Aorta (tissue), 5 donors: ENCODE measurements around the gene TECPR1. TPM values are rescaled to one million over a fixed set of nuclear protein-coding genes. Genes with fewer than 3 reads are reported as not detected.
A peak's percentile ranks its signal among the peaks of the same experiment; 100 is the strongest.

Source experiments
- ATAC-seq: fragments of 200-7000 bp; cut with Tn5 transposase; one replicate; pipeline ENCODE4 v1.9.1; 2022; ENCODE audit warnings: moderate library complexity; ENCODE audit not compliant: low FRiP score
- DNase-seq, 2 donors: peaks; one replicate each; pipeline ENCODE4 v3.0.0-alpha.2; 2020
- H3K27ac ChIP-seq, 2 donors: one replicate each; pipeline ENCODE4 v1.5.1; 2013; ENCODE audit warnings: low read length in 2 of 2, mild to moderate bottlenecking in 2 of 2, moderate library complexity in 2 of 2, control low read depth in 1 of 2, inconsistent platforms in 1 of 2, low read depth in 1 of 2
- H3K27me3 ChIP-seq, 2 donors: one replicate each; pipeline ENCODE4 v1.6.1; 2013; ENCODE audit warnings: control low read depth in 1 of 2, low read length in 1 of 2, mild to moderate bottlenecking in 1 of 2, moderate library complexity in 1 of 2; ENCODE audit not compliant: insufficient read depth in 2 of 2, control insufficient read depth in 1 of 2
- H3K36me3 ChIP-seq, 2 donors: one replicate each; pipeline ENCODE4 v1.6.1; 2013; ENCODE audit warnings: control low read depth in 1 of 2, low read length in 1 of 2, mild to moderate bottlenecking in 1 of 2; ENCODE audit not compliant: insufficient read depth in 2 of 2, control insufficient read depth in 1 of 2
- H3K4me1 ChIP-seq, 2 donors: one replicate each; pipeline ENCODE4 v1.6.1; 2013; ENCODE audit warnings: low read length in 2 of 2, control low read depth in 1 of 2, mild to moderate bottlenecking in 1 of 2, moderate library complexity in 1 of 2; ENCODE audit not compliant: insufficient read depth in 2 of 2, control insufficient read depth in 1 of 2
- H3K4me3 ChIP-seq, 2 donors: one replicate each; pipeline ENCODE4 v1.5.1; 2013; ENCODE audit warnings: low read length in 2 of 2, control low read depth in 1 of 2, mild to moderate bottlenecking in 1 of 2
- H3K9me3 ChIP-seq: one replicate; pipeline ENCODE4 v1.6.1; 2013; ENCODE audit warnings: mild to moderate bottlenecking, low read length; ENCODE audit not compliant: control insufficient read depth
- WGBS, 2 donors: extraction: QIAGEN DNeasy Blood & Tissue Kit; methylation state at CpG; one replicate each; pipeline ENCODE4 v1.1.7; 2013; 5-methylcytosine and 5-hydroxymethylcytosine counted together
- intact Hi-C, 2 donors: fragments of 100-400 bp; cut with DNase I; formaldehyde crosslinking; loops; one replicate each; pipeline versions ENCODE4 v1.14.2 to v1.15.0; 2022
- polyA plus RNA-seq, 2 donors: library from polyadenylated mRNA; stranded (reverse); fragments of 200-250 nt; gene quantifications; one replicate each; pipeline ENCODE4 v1.2.3, GENCODE V29; 2013
- total RNA-seq, 2 donors: library from RNA; stranded (reverse); fragmentation: NEBNext Ultra II Directional; extraction: Animal tissue kit (Norgen Biotek cat#: 25700); gene quantifications; one replicate each; pipeline ENCODE4 v1.2.1, GENCODE V29; 2021
- donor health status: healthy with polysubstance abuse.
- donor health status: Bipolar disorder and iron deficiency.
- donor health status: DM: no; HTN: no; CAD: no.
- donor health status: DM: no; HTN: no; CAD: no.
- donor health status: DM: yes; HTN: yes; CAD: no.

The TECPR1 gene
- total and polyA plus RNA-seq, 4 donors = 16.0 to 48.0 (median 29.3) TPM

- ATAC-seq (no peak), DNase-seq (no peak)
- no peaks in the 10 kb centered on the region for H3K27me3 ChIP-seq
- no peak overlapping the region for H3K4me3 ChIP-seq
- H3K36me3 ChIP-seq = no peaks in the 10 kb centered on the region
- intact Hi-C loops = no loop called here
- no peak overlapping the region for H3K27ac ChIP-seq
- WGBS, 2 donors = 92 to 96% methylated on average over 25 of the region's 25 CpGs
- no peaks in the 10 kb centered on the region for H3K9me3 ChIP-seq
- no peaks in the 10 kb centered on the region for H3K4me1 ChIP-seq
Measured at GRCh38 chr7:98236355-98237185, 15.5 kb downstream of the TECPR1 start.

GRCh38 chr7:98235901-98236300 is 16.1 kb downstream of the TECPR1 start:
- Histone ChIP-seq H3K4me1 (no peaks in the 10 kb centered on the region), H3K27me3 (no peaks in the 10 kb centered on the region), H3K36me3 (no peaks in the 10 kb centered on the region), H3K4me3 (no peak overlapping the region), H3K9me3 (no peaks in the 10 kb centered on the region), H3K27ac (no peak overlapping the region)
- ATAC-seq = no peak
- DNase-seq = no peak
- intact Hi-C loops = no loop called here
- WGBS, 2 donors = 94% methylated on average over 11 of the region's 11 CpGs

- no peak overlapping the region for H3K27ac ChIP-seq
- H3K27me3 ChIP-seq = no peaks in the 10 kb centered on the region
- no peaks in the 10 kb centered on the region for H3K36me3 ChIP-seq
- DNase-seq = no peak
- H3K4me1 ChIP-seq = no peaks in the 10 kb centered on the region
- 92 to 93% methylated on average over 10 of the region's 10 CpGs for WGBS, 2 donors
- no peaks in the 10 kb centered on the region for H3K9me3 ChIP-seq
- intact Hi-C loops = no loop called here
- ATAC-seq = no peak
- no peak overlapping the region for H3K4me3 ChIP-seq
Measured at GRCh38 chr7:98234429-98235147, 17.4 kb downstream of the TECPR1 start.

- no peaks in the 10 kb centered on the region for H3K27me3 ChIP-seq
- no peaks in the 10 kb centered on the region for H3K36me3 ChIP-seq
- H3K4me1 ChIP-seq = no peaks in the 10 kb centered on the region
- DNase-seq (no peak), ATAC-seq (peak; percentile 15)
- H3K4me3 ChIP-seq = no peak overlapping the region
- WGBS, 2 donors = 90% methylated on average over 29 to 32 of the region's 32 CpGs
- intact Hi-C loops = no loop called here
- H3K9me3 ChIP-seq = no peaks in the 10 kb centered on the region
- no peak overlapping the region for H3K27ac ChIP-seq
Measured at GRCh38 chr7:98233219-98234070, 18.6 kb downstream of the TECPR1 start.

- DNase-seq = no peak
- ATAC-seq = no peak
- 88 to 91% methylated on average over 16 of the region's 16 CpGs for WGBS, 2 donors
- Histone ChIP-seq H3K27me3 (no peaks in the 10 kb centered on the region), H3K27ac (no peak overlapping the region), H3K4me1 (no peaks in the 10 kb centered on the region), H3K36me3 (no peaks in the 10 kb centered on the region), H3K4me3 (no peak overlapping the region), H3K9me3 (no peaks in the 10 kb centered on the region)
- intact Hi-C loops = no loop called here
Measured at GRCh38 chr7:98232799-98233198, 19.2 kb downstream of the TECPR1 start.

- Histone ChIP-seq H3K9me3 (no peaks in the 10 kb centered on the region), H3K4me3 (no peak overlapping the region), H3K27ac (no peak overlapping the region), H3K36me3 (no peaks in the 10 kb centered on the region), H3K4me1 (no peaks in the 10 kb centered on the region), H3K27me3 (no peaks in the 10 kb centered on the region)
- intact Hi-C loops = no loop called here
- ATAC-seq (no peak), DNase-seq (no peak)
- 92 to 96% methylated on average over 8 of the region's 8 CpGs for WGBS, 2 donors
Measured at GRCh38 chr7:98232263-98232585, 19.8 kb downstream of the TECPR1 start.

- DNase-seq (no peak), ATAC-seq (no peak)
- Histone ChIP-seq H3K4me3 (no peak overlapping the region), H3K9me3 (no peaks in the 10 kb centered on the region), H3K27ac (no peak overlapping the region), H3K36me3 (no peaks in the 10 kb centered on the region), H3K4me1 (no peaks in the 10 kb centered on the region), H3K27me3 (no peaks in the 10 kb centered on the region)
- WGBS, 2 donors = 90 to 93% methylated on average over 24 to 25 of the region's 25 CpGs
- intact Hi-C loops = no loop called here
Measured at GRCh38 chr7:98231493-98232262, 20.4 kb downstream of the TECPR1 start.

- Histone ChIP-seq H3K27ac (no peak overlapping the region), H3K27me3 (no peaks in the 10 kb centered on the region), H3K36me3 (peaks cover 0 to under 1% of the 10 kb centered on the region in 2 donors), H3K4me1 (no peaks in the 10 kb centered on the region), H3K9me3 (no peaks in the 10 kb centered on the region), H3K4me3 (no peak overlapping the region)
- peak; percentile 42 to 76 for DNase-seq
- ATAC-seq = no peak
- WGBS, 2 donors = 94 to 95% methylated on average over 30 of the region's 30 CpGs
- intact Hi-C loops = no loop called here
Measured at GRCh38 chr7:98230746-98231471, 21.1 kb downstream of the TECPR1 start.
